H54 (cell line): Measurements from ENCODE around the gene CPN2.

ENCODE experiments used
- DNase-seq: peaks from one replicate; pipeline ENCODE4 v3.0.0; 2011; ENCODE audit warnings: low spot score, mixed read lengths; ENCODE audit not compliant: insufficient read length
- FAIRE-seq: peaks from 3 replicates; lab custom pipeline; 2011; peaks lifted over from hg19 to GRCh38; lab: Jason Lieb, UNC
- POLR2A ChIP-seq: IDR thresholded peaks from 2 replicates; pipeline ENCODE4 v1.6.1; 2011; ENCODE audit warnings: low read depth, mild to moderate bottlenecking, low read length

The CPN2 gene

DNA sequence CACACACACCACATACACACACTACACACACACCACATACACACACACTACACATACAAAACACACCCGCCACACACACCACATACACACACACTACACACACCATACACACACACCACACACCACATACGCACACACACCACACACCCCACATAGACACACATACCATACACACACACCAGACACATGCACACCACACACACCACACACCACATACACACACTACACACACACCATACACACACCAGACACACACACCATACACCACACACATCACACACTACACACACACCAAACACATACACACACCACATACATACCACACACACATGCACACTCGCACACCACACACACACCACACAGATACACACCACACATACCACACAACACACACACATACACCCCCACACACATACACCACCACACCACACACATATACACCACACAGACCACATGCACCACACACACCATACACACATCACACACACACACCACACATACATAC lies 26.3 kb downstream of the CPN2 start:
- TF ChIP-seq POLR2A: no peak; the same call in 1 of the 2 replicates
- DNase-seq (no peak), FAIRE-seq (no peak)

DNA sequence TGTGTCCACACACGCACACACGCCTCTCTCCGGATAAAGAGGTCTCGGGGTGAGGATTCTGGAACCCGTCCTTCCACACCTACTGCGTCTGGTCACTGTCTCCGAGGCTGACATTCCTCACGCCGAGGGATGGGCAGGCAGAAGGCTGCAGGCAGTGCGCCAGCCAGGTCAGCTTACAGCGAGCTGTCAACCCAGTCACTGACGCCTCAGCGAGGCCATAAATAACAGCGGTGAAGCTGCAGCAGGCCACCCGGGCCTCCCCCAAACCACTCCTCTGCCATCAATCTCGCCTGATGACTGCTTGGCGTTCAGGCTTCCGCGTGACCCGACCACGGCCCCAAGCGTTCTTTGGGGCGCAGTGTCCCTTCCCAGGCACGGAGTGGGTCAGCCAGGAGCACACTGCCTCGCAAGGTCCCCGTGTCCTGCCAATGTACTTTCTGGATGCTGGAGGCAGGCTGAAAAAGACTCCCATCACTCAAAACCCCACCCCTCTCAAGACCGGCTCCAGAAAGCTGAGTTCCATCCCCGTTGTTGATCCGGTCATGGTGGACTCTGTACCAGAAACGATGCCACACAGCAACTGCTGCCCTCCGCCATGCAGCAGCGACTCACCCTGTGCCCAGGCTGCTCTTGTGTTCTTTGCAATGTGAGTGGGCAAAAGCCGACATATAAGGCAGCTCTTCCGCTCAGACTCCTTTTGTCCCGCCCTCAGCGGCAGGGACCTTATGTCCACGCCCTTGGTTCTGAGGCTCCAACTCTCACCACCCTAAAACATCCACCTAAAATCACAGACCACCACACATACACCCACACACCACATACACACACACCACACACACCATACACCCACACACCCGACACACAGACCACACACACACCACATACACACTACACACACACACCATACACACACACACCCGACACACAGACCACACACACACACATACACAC lies 27.1 kb downstream of the CPN2 start:
- FAIRE-seq: no peak
- no peak for TF ChIP-seq POLR2A
- peak; percentile 60 for DNase-seq

DNA sequence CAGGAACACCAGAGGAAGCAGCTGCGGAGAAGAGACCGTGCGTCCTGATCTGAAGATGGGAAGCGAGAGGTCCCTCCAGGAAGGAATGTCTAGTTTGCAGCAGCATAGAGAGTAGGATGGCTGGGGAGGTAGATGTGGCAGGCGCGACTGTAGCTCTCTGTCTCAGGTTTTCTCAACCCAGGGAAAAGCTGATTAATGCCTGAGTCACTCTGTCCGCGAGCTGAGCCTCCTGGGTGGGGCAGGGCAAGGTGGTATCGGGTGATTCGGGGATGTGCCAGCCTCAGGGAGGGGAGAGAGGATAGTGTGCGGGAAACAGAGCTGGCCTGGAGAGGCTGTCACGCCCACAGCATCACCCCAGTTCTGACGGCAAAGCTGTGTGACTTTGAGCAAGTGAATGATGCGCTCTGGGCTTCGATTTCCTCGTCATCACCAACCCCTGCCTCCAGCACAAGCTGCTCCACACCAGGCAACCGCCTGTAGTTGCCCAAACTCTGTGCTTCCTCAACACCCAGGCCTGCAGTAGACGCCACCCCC lies 28.4 kb downstream of the CPN2 start:
- DNase-seq (peak; percentile 97), FAIRE-seq (peak; percentile 93)
- TF ChIP-seq POLR2A: no peak

DNA sequence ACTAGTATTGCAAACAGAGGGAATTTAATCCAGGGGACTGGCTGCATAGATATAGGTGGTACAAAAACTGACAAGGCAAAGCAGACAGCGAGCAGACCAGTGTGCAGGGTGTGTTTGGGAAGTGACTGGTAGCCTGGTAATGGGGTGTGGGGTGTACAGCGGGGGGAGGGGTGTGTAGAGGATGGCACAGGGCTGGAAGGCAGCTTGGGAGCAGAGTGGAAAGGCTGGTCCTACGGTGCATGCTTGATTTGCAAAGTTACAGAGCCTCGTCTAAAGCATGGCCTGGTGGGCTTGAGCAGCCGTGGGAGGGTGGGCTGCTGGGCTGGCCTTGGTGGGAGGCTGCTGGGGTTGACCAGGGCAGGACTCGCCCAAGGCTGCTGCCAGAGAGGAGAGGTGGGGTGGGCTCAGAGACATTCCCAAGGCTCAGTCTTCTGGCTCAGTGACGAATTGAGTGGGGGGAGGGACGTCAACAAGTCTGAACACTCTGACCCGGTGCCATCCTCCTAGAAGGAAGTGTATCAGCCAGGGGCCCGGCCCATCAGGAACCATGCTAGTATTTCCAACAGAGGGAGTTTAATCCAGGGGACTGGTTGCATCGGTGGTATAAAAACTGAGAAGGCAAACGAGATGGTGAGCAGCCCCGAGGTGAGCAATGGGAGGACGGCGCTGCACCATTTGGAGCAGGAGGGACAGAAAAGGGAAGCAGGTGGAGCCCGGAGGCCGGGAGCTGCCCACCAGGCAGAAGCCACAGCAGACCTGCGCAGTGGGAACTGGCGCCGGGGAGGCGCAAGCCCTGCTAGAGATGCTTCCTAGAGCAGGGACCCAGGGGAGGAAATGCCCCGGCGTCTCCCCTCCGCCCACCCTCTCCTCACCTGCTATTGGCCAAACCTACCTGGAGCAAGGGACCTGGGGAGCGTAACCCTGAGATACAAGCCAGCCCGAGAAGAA lies 29.2 kb downstream of the CPN2 start:
- TF ChIP-seq POLR2A: no peak
- DNase-seq: no peak
- FAIRE-seq: no peak

DNA sequence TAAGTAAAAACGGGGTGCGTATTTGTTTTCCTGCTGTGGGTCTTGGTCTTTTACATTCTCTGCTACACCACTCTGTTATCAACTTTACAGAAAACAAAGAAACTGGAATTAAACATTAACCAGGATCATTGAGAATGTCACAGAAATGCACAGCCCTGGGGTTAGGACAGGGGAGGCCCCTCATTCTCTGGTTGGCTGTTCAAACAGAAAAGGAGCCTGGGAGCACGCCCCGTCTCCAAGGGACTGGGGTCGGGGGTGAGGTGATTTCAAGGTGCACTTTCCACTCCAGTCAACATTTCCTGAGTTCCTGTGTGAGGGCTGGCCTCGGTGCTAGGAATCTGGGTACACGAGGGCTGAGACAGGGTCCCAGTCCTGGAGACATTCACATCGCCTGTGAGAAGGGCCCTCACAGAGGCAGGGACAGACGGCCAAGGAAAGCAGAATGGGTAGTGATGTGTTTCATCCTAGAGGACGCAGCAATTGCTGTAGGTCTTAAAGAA lies 30.3 kb downstream of the CPN2 start:
- FAIRE-seq (no peak), DNase-seq (no peak)
- no peak for TF ChIP-seq POLR2A

DNA sequence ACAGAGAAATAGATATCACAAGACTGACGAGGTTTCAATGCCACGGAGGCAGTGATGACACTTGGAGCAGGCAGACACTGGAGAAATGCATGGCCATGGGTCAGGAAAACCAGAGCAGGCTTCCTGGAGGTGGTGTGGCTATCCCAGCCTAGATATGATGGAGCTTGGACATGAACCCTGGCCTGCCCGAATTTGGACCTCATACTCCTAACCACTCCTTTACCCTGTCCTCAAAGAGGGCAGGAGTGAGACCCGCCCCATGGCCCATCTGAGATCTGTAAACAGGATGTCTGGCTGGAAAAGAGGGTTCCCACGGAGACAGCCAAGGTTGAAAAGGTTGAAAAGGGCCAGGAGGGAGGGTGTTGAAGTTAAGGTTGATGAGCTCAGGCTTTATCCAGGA lies 31.0 kb downstream of the CPN2 start:
- FAIRE-seq (no peak), DNase-seq (no peak)
- TF ChIP-seq POLR2A: no peak

DNA sequence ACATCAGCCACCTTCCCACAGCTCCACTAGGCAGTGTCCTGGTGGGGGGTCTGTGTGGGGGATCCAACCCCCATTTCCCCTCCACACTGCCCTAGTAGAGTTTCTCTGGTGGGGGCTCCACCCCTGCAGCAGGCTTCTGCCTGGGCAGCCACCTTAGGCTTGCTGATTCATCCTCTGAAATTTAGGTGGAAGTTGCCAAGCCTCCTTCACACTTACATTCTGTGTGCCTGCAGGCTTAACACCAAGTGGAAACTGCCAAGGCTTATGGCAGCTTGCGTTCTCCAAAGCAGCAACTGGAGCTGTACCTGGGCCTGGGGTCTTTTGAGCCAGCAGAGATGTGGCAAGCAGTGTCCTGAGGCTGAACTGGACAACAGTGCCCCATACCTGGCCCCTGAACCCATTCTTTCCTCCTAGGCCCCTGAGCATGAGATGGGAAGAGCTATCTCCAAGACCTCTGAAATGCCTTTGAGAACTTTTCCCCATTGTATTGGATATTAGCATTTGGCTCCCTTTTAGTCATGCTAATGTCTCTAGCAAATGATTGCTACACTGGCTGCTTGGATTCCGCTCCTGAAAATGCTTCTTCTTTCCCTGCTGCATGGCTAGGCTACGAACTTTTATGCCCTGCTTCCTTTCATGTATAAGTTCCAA lies 32.5 kb downstream of the CPN2 start:
- no peak for FAIRE-seq
- no peak for TF ChIP-seq POLR2A
- DNase-seq: no peak

DNA sequence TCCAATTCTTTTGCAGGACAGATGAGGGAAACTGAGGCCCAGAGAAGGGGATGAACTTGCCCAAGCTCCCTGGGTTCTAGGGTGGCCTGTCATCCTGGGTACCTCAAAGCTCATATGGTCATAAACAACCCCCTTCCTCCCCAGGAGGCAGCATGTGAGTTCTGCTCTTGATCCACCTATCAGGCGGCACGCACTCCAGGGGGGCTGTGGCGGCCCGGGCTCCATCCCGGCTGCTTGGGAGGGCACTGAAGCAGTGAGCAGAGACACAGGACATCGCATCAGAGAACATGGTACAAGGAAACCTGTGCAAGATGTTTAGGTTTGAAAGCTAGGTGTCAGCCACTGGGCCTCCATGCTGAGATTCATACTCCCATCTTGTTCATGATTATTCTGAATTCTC lies 34.2 kb downstream of the CPN2 start:
- no peak for FAIRE-seq

DNA sequence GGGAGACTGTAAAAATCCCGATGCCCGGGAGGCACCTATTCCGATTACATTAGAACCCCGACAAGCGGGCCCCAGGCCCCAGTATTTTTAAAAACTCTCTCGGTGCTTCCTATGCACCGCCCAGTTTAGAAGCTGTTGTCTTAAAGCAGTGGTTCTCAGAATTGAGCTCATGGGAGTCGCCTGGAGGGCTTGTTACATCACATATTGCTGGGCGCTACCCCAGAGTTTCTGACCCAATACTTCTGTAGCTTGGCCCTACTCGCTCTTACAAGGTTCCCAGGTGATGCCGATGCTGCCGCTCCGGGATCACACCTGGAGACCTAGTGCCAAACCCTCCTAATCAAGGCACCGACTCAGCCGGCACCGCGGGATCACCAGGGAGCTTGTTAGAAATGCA lies 35.2 kb downstream of the CPN2 start:
- DNase-seq (no peak), FAIRE-seq (no peak)
- no peak for TF ChIP-seq POLR2A

More for the DNA sequence above, 34.2 kb downstream of the CPN2 start:
- no peak for TF ChIP-seq POLR2A
- DNase-seq: no peak

DNA sequence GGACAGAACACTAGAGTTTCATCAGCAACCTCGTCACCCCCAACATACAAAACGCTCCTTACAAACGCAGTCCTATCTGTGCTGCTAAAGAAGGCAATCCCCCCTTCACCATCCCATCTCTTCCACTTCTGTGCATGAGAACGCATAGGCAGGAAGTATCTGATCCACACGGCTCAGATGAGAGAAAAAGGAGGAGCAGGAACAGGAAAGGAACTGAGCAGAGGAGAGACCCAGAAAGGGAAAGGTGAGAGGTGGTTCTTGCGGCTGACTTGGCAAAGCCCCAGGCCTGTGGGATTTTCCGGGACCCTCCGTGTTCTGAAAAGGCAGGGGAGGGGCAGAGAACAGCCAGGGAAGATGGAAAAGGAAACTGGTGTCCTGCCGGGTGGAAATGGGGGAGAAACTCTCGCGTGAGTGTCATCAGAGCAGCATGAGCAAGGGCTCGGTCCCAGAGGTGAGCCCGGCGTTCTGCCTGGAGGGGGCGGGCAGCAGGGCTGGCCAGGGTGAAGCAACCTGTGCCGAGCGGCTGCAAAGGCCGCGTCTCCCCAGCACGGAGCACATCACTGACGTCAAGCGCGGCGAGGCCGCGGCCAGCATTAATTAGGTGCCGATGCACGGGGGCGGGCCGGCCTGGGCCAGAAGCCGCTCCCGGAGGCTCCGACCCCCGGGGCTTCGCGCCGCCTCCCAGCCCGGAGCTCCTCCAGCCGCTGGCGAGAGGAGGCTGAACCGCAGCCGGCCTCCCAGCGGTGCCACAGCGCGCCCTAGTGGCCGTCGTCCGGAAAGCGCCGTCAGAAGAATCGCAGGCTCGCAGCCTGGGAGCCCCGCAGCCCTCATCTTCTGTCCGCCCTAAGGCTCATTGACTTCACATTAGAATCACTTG lies 35.8 kb downstream of the CPN2 start:
- DNase-seq: peak; percentile 92
- no peak for FAIRE-seq
- no peak for TF ChIP-seq POLR2A

DNA sequence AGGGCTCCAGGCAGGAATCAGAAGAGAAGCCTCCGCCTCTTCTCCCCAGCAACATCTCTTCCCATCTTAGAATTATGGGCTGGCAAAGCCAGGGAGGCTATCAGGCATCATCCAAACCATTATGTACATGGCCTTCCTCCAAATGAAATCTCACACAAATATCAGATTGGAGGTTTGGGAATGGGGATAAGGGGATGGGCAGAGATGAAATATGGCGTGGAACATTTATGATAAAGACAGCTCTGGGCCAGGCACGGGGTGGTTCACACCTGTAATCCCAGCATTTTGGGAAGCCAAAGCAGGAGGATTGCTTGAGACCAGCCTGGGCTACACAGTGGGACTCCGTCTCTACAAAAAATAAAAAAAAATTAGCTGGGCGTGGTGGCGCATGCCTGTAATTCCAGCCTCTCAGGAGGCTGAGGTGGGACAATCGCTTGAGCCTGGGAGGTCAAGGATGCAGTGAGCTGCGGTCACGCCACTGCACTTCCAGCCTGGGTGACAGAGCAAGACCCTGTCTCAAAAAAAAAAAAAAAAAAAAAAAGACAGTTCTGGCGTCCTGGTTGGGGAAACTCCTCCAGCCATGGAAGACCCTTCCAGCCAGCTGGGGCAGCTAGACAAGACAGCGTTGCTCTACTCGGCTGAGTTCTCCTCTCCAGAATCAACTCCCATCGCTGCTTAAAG lies 36.6 kb downstream of the CPN2 start:
- no peak for TF ChIP-seq POLR2A
- FAIRE-seq: no peak
- no peak for DNase-seq
